ENCODE data around the gene CRYAB. TPM values are rescaled to one million over a fixed set of nuclear protein-coding genes. Genes with fewer than 3 reads are reported as not detected.
"Not testable (repeated sequence)": the region's sequence is repeated elsewhere in the genome, so short reads cannot be mapped to it uniquely, and the experiment has no call there.

Gene CRYAB
- polyA plus RNA-seq, 4 donors, result 12.4 to 260 (median 45.0) TPM

DNA sequence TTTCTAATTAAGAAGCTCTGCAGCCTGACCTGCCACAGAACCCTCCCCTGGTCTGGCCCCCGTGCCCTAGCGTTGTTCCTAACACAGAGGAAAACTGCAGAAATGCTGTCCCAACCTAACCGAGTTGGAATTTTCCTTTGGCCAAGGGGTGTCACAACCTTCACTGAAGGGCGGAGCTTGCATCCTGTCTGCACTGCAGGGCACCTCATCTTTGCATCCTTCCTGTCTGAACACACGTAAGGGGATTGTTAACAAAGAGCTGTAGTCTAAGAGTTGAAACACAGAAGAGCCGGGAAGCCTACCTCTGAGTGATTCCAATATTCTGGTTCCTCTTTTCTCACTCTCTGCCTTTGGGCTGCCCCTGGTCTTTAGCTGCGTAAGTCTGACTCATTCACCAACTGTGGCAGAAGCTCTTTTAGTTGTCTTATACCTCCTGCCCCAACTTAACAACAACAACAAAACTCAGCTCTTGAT is 27.2 kb upstream of the CRYAB start:
- no peak for FAIRE-seq
- Histone ChIP-seq H3K27ac (ENCODE audit: low read depth in 1 of 3, low read length in 2 of 3) (peak overlapping the region in 1 of 3 donors; percentile 63), H3K4me3 (ENCODE audit: low read depth in 1 of 3, low read length in 3 of 3) (no peak overlapping the region), H3K36me3 (ENCODE audit: control insufficient read depth in 3 of 3, insufficient read depth in 2 of 3, low read depth in 1 of 3, low read length in 3 of 3) (no peaks in the 10 kb centered on the region), H3K4me1 (ENCODE audit: control insufficient read depth in 3 of 3, insufficient read depth in 2 of 3, low read depth in 1 of 3, low read length in 2 of 3) (peaks cover 0 to 13% (median 0%) of the 10 kb centered on the region in 3 donors), H3K9me3 (ENCODE audit: control insufficient read depth in 2 of 2, insufficient read depth in 1 of 2, low read depth in 1 of 2, low read length in 1 of 2) (no peaks in the 10 kb centered on the region), H3K27me3 (ENCODE audit: control insufficient read depth in 3 of 3, insufficient read depth in 3 of 3, low read length in 3 of 3) (no peaks in the 10 kb centered on the region)
- DNase-seq, result no peak
- 34 to 52% (median 41%) methylated on average over 7 of the region's 7 CpGs for WGBS, 3 donors

GRCh38 chr11:111937844-111938243 is 26.3 kb upstream of the CRYAB start:
- H3K27ac ChIP-seq (ENCODE audit: low read depth in 1 of 3, low read length in 2 of 3), result peak overlapping the region in 2 of 3 donors; percentile 5 to 29
- DNase-seq (no peak), FAIRE-seq (no peak)
- H3K4me1 ChIP-seq (ENCODE audit: control insufficient read depth in 3 of 3, insufficient read depth in 2 of 3, low read depth in 1 of 3, low read length in 2 of 3), result peaks cover 0 to 13% (median 0%) of the 10 kb centered on the region in 3 donors
- H3K9me3 ChIP-seq (ENCODE audit: control insufficient read depth in 2 of 2, insufficient read depth in 1 of 2, low read depth in 1 of 2, low read length in 1 of 2), result no peaks in the 10 kb centered on the region
- WGBS, 3 donors, result 73 to 79% (median 76%) methylated on average over 7 of the region's 7 CpGs
- no peaks in the 10 kb centered on the region for H3K27me3 ChIP-seq (ENCODE audit: control insufficient read depth in 3 of 3, insufficient read depth in 3 of 3, low read length in 3 of 3)
- no peaks in the 10 kb centered on the region for H3K36me3 ChIP-seq (ENCODE audit: control insufficient read depth in 3 of 3, insufficient read depth in 2 of 3, low read depth in 1 of 3, low read length in 3 of 3)
- peak overlapping the region in 1 of 3 donors; percentile 61 for H3K4me3 ChIP-seq (ENCODE audit: low read depth in 1 of 3, low read length in 3 of 3)

DNA sequence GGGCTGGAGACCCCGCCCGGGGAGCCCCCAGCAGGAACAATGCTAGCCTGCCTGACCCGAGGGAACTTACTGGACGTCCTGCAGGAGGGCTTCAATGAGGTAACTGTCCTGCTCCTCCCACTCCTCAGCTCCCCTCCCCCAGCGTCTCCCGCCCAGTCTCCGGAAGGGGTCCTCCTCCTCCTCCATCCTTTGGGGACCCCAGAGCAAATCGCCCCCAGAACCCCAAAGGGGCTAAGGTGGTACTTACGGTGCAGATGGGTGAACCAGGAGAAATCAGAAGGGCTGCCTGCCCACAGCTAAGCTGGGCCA is 25.8 kb upstream of the CRYAB start:
- FAIRE-seq, result no peak
- H3K27ac ChIP-seq (ENCODE audit: low read depth in 1 of 3, low read length in 2 of 3), result peak overlapping the region in 2 of 3 donors; percentile 21 to 29
- H3K4me1 ChIP-seq (ENCODE audit: control insufficient read depth in 3 of 3, insufficient read depth in 2 of 3, low read depth in 1 of 3, low read length in 2 of 3), result peaks cover 0 to 13% (median 0%) of the 10 kb centered on the region in 3 donors

DNA sequence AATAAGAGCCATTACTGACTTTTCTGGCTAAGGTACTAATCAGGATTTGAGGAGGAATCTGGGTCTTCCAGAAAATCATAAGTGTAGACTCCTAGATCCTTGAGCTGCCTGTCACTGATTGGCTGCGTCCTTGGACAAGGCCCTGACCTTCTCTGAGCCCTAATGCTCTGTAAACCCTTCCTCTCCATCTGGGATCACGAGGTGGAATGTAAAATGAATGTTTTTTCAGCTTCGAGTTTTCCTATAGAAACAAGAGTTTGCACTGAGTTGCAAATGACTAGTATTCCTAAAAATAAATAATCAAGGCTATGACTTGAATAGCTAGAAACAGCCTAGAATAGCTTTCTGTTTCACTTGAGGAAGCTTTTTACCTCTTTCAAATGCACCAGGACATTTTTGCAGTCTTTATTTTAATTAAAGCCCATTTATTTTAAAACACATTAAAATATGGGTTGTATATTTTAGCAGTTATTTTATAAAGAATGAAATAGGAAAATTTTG is 24.5 kb upstream of the CRYAB start:
- 40 to 56% (median 47%) methylated on average over 3 of the region's 3 CpGs for WGBS, 3 donors
- Histone ChIP-seq H3K4me3 (ENCODE audit: low read depth in 1 of 3, low read length in 3 of 3) (peak overlapping the region in 1 of 3 donors; percentile 61), H3K4me1 (ENCODE audit: control insufficient read depth in 3 of 3, insufficient read depth in 2 of 3, low read depth in 1 of 3, low read length in 2 of 3) (peaks cover 0 to 13% (median 0%) of the 10 kb centered on the region in 3 donors), H3K36me3 (ENCODE audit: control insufficient read depth in 3 of 3, insufficient read depth in 2 of 3, low read depth in 1 of 3, low read length in 3 of 3) (no peaks in the 10 kb centered on the region), H3K9me3 (ENCODE audit: control insufficient read depth in 2 of 2, insufficient read depth in 1 of 2, low read depth in 1 of 2, low read length in 1 of 2) (no peaks in the 10 kb centered on the region), H3K27me3 (ENCODE audit: control insufficient read depth in 3 of 3, insufficient read depth in 3 of 3, low read length in 3 of 3) (no peaks in the 10 kb centered on the region), H3K27ac (ENCODE audit: low read depth in 1 of 3, low read length in 2 of 3) (peak overlapping the region in 2 of 3 donors; percentile 32 to 33)
- DNase-seq (no peak), FAIRE-seq (no peak)

More for the DNA sequence above, 25.8 kb upstream of the CRYAB start:
- DNase-seq, result no peak
- Histone ChIP-seq H3K4me3 (ENCODE audit: low read depth in 1 of 3, low read length in 3 of 3) (peak overlapping the region; percentile 61 to 88 (median 69)), H3K27me3 (ENCODE audit: control insufficient read depth in 3 of 3, insufficient read depth in 3 of 3, low read length in 3 of 3) (no peaks in the 10 kb centered on the region), H3K9me3 (ENCODE audit: control insufficient read depth in 2 of 2, insufficient read depth in 1 of 2, low read depth in 1 of 2, low read length in 1 of 2) (no peaks in the 10 kb centered on the region), H3K36me3 (ENCODE audit: control insufficient read depth in 3 of 3, insufficient read depth in 2 of 3, low read depth in 1 of 3, low read length in 3 of 3) (no peaks in the 10 kb centered on the region)
- 5 to 14% (median 10%) methylated on average over 8 to 9 of the region's 9 CpGs for WGBS, 3 donors

- Histone ChIP-seq H3K4me1 (ENCODE audit: control insufficient read depth in 3 of 3, insufficient read depth in 2 of 3, low read depth in 1 of 3, low read length in 2 of 3) (peaks cover 0 to 13% (median 0%) of the 10 kb centered on the region in 3 donors), H3K27me3 (ENCODE audit: control insufficient read depth in 3 of 3, insufficient read depth in 3 of 3, low read length in 3 of 3) (no peaks in the 10 kb centered on the region), H3K9me3 (ENCODE audit: control insufficient read depth in 2 of 2, insufficient read depth in 1 of 2, low read depth in 1 of 2, low read length in 1 of 2) (no peaks in the 10 kb centered on the region), H3K27ac (ENCODE audit: low read depth in 1 of 3, low read length in 2 of 3) (peak overlapping the region in 1 of 3 donors; percentile 12), H3K4me3 (ENCODE audit: low read depth in 1 of 3, low read length in 3 of 3) (no peak overlapping the region), H3K36me3 (ENCODE audit: control insufficient read depth in 3 of 3, insufficient read depth in 2 of 3, low read depth in 1 of 3, low read length in 3 of 3) (no peaks in the 10 kb centered on the region)
- FAIRE-seq, result no peak
- no peak for DNase-seq
- 57 to 68% (median 59%) methylated on average over 4 of the region's 4 CpGs for WGBS, 3 donors
These were observed 23.9 kb upstream of the CRYAB start for GRCh38 chr11:111935317-111936039.

DNA sequence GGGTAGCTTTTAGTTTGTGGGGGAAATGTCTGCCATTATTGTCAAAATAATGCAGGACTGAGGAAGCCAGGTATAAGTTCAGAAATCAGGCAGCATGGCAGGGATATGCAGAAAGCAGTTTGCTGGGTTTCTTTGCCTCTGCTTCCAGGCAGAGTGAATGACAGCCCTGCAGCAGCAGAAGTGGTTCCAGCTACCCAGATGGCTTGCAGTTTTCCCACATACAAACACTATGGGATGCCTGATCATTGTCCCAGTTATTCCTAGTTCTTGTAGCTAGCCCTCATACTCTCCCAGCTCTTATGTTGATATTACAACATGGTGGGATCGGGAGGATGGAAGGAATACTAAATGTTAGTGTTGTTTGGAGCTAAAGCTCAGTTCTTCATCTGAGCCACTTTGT is 22.7 kb upstream of the CRYAB start:
- Histone ChIP-seq H3K4me3 (ENCODE audit: low read depth in 1 of 3, low read length in 3 of 3) (no peak overlapping the region), H3K36me3 (ENCODE audit: control insufficient read depth in 3 of 3, insufficient read depth in 2 of 3, low read depth in 1 of 3, low read length in 3 of 3) (no peaks in the 10 kb centered on the region), H3K27ac (ENCODE audit: low read depth in 1 of 3, low read length in 2 of 3) (no peak overlapping the region), H3K4me1 (ENCODE audit: control insufficient read depth in 3 of 3, insufficient read depth in 2 of 3, low read depth in 1 of 3, low read length in 2 of 3) (peaks cover 0 to 13% (median 0%) of the 10 kb centered on the region in 3 donors), H3K9me3 (ENCODE audit: control insufficient read depth in 2 of 2, insufficient read depth in 1 of 2, low read depth in 1 of 2, low read length in 1 of 2) (no peaks in the 10 kb centered on the region), H3K27me3 (ENCODE audit: control insufficient read depth in 3 of 3, insufficient read depth in 3 of 3, low read length in 3 of 3) (no peaks in the 10 kb centered on the region)
- 86 to 92% (median 88%) methylated on average over 1 of the region's 1 CpG for WGBS, 3 donors
- no peak for FAIRE-seq
- DNase-seq, result no peak

DNA sequence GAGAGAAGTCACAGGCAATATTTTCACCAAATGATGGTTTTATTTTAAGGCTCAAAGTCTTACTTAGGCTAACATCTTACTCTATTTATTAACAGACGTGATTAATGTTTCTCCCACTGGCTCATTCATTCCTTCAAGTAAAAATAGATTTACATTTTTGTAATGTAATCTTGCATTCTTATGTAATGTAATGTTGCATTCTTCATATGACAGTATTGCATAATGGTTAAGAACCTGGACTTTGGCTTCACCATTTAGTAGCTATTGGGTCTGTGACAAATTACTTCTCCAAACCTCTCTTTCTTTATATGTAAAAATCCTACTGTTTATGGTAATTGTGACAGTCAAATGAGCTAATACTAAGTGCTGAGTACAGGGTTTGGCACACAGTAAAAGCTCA is 22.3 kb upstream of the CRYAB start:
- peaks cover 0 to 13% (median 0%) of the 10 kb centered on the region in 3 donors for H3K4me1 ChIP-seq (ENCODE audit: control insufficient read depth in 3 of 3, insufficient read depth in 2 of 3, low read depth in 1 of 3, low read length in 2 of 3)
- no peaks in the 10 kb centered on the region for H3K27me3 ChIP-seq (ENCODE audit: control insufficient read depth in 3 of 3, insufficient read depth in 3 of 3, low read length in 3 of 3)
- DNase-seq (peak in 1 of 2 donors; percentile 46), FAIRE-seq (no peak)
- no peaks in the 10 kb centered on the region for H3K9me3 ChIP-seq (ENCODE audit: control insufficient read depth in 2 of 2, insufficient read depth in 1 of 2, low read depth in 1 of 2, low read length in 1 of 2)
- 55 to 74% (median 73%) methylated on average over 1 of the region's 1 CpG for WGBS, 3 donors
- no peak overlapping the region for H3K4me3 ChIP-seq (ENCODE audit: low read depth in 1 of 3, low read length in 3 of 3)
- H3K27ac ChIP-seq (ENCODE audit: low read depth in 1 of 3, low read length in 2 of 3), result no peak overlapping the region
- no peaks in the 10 kb centered on the region for H3K36me3 ChIP-seq (ENCODE audit: control insufficient read depth in 3 of 3, insufficient read depth in 2 of 3, low read depth in 1 of 3, low read length in 3 of 3)

- H3K4me1 ChIP-seq (ENCODE audit: control insufficient read depth in 3 of 3, insufficient read depth in 2 of 3, low read depth in 1 of 3, low read length in 2 of 3), result peaks cover 0 to 13% (median 0%) of the 10 kb centered on the region in 3 donors
- DNase-seq; H3K36me3 ChIP-seq (ENCODE audit: control insufficient read depth in 3 of 3, insufficient read depth in 2 of 3, low read depth in 1 of 3, low read length in 3 of 3); H3K4me3 ChIP-seq (ENCODE audit: low read depth in 1 of 3, low read length in 3 of 3); H3K27ac ChIP-seq (ENCODE audit: low read depth in 1 of 3, low read length in 2 of 3); H3K27me3 ChIP-seq (ENCODE audit: control insufficient read depth in 3 of 3, insufficient read depth in 3 of 3, low read length in 3 of 3); FAIRE-seq; H3K9me3 ChIP-seq (ENCODE audit: control insufficient read depth in 2 of 2, insufficient read depth in 1 of 2, low read depth in 1 of 2, low read length in 1 of 2): not testable (repeated sequence)
- 94 to 96% (median 95%) methylated on average over 14 of the region's 14 CpGs for WGBS, 3 donors
These were observed 21.6 kb upstream of the CRYAB start for GRCh38 chr11:111933176-111933575.

All from small intestine (tissue), 7 donors.